Neuron (in vitro differentiated cells): Measurements from ENCODE around the gene MFAP4.
"Not testable (repeated sequence)": the region's sequence is repeated elsewhere in the genome, so short reads cannot be mapped to it uniquely, and the experiment has no call there.

Experiments used
- H2AFZ ChIP-seq: one replicate; pipeline ENCODE4 v1.6.1; 2013; ENCODE audit warnings: low read depth, mild to moderate bottlenecking, inconsistent platforms, low read length, moderate library complexity
- H3K27me3 ChIP-seq: one replicate; pipeline ENCODE4 v1.6.1; 2013; ENCODE audit warnings: low read length; ENCODE audit not compliant: insufficient read depth
- H3K36me3 ChIP-seq: one replicate; pipeline ENCODE4 v1.6.1; 2013; ENCODE audit warnings: low read length; ENCODE audit not compliant: insufficient read depth
- H3K4me1 ChIP-seq: one replicate; pipeline ENCODE4 v1.6.1; 2013; ENCODE audit warnings: low read length; ENCODE audit not compliant: insufficient read depth
- H3K4me3 ChIP-seq: 2 replicates; pipeline ENCODE4 v1.5.1; 2013; ENCODE audit warnings: mild to moderate bottlenecking, low read length, moderate library complexity
- H3K9me3 ChIP-seq: one replicate; pipeline ENCODE4 v1.6.1; 2013; ENCODE audit warnings: low read length

MFAP4 gene

GRCh38 chr17:19357351-19357750 lies 29.6 kb downstream of the MFAP4 start:
- Histone ChIP-seq H3K4me3 (no peak overlapping the region), H3K4me1 (peaks cover 5% of the 10 kb centered on the region), H3K9me3 (no peaks in the 10 kb centered on the region), H2AFZ (no peak overlapping the region), H3K36me3 (peaks cover 7% of the 10 kb centered on the region), H3K27me3 (no peaks in the 10 kb centered on the region)

GRCh38 chr17:19354748-19355147 lies 32.2 kb downstream of the MFAP4 start:
- Histone ChIP-seq H3K4me3 (no peak overlapping the region), H3K9me3 (no peaks in the 10 kb centered on the region), H3K4me1 (no peaks in the 10 kb centered on the region), H3K27me3 (no peaks in the 10 kb centered on the region), H2AFZ (no peak overlapping the region), H3K36me3 (peaks cover 7% of the 10 kb centered on the region)

GRCh38 chr17:19353401-19353800 lies 33.6 kb downstream of the MFAP4 start:
- H3K36me3 ChIP-seq, H3K27me3 ChIP-seq, H3K4me1 ChIP-seq, H3K9me3 ChIP-seq, H3K4me3 ChIP-seq, H2AFZ ChIP-seq: not testable (repeated sequence)

GRCh38 chr17:19348806-19349205 lies 38.2 kb downstream of the MFAP4 start:
- no peak overlapping the region for H2AFZ ChIP-seq
- no peak overlapping the region for H3K4me3 ChIP-seq
- no peaks in the 10 kb centered on the region for H3K27me3 ChIP-seq
- H3K4me1 ChIP-seq: peaks cover 9% of the 10 kb centered on the region
- H3K36me3 ChIP-seq: no peaks in the 10 kb centered on the region
- no peaks in the 10 kb centered on the region for H3K9me3 ChIP-seq

GRCh38 chr17:19348081-19348650 lies 38.8 kb downstream of the MFAP4 start:
- Histone ChIP-seq H3K4me3 (no peak overlapping the region), H2AFZ (no peak overlapping the region), H3K36me3 (no peaks in the 10 kb centered on the region), H3K4me1 (peaks cover 9% of the 10 kb centered on the region), H3K9me3 (no peaks in the 10 kb centered on the region), H3K27me3 (no peaks in the 10 kb centered on the region)

- H3K4me3 ChIP-seq: no peak overlapping the region
- no peaks in the 10 kb centered on the region for H3K9me3 ChIP-seq
- H2AFZ ChIP-seq: no peak overlapping the region
- H3K36me3 ChIP-seq: no peaks in the 10 kb centered on the region
- H3K27me3 ChIP-seq: no peaks in the 10 kb centered on the region
- H3K4me1 ChIP-seq: peaks cover 10% of the 10 kb centered on the region
Measured at GRCh38 chr17:19347323-19348080, 39.5 kb downstream of the MFAP4 start.

- H3K4me3 ChIP-seq: no peak overlapping the region
- H3K27me3 ChIP-seq: no peaks in the 10 kb centered on the region
- H3K9me3 ChIP-seq: no peaks in the 10 kb centered on the region
- H3K4me1 ChIP-seq: peaks cover 16% of the 10 kb centered on the region
- no peak overlapping the region for H2AFZ ChIP-seq
- no peaks in the 10 kb centered on the region for H3K36me3 ChIP-seq
Measured at GRCh38 chr17:19346351-19347255, 40.4 kb downstream of the MFAP4 start.

GRCh38 chr17:19345486-19346350 lies 41.3 kb downstream of the MFAP4 start:
- H3K4me1 ChIP-seq: peaks cover 16% of the 10 kb centered on the region

GRCh38 chr17:19345067-19345460 lies 41.9 kb downstream of the MFAP4 start:
- no peaks in the 10 kb centered on the region for H3K27me3 ChIP-seq
- no peaks in the 10 kb centered on the region for H3K9me3 ChIP-seq
- no peak overlapping the region for H3K4me3 ChIP-seq
- H3K4me1 ChIP-seq: peaks cover 16% of the 10 kb centered on the region
- H2AFZ ChIP-seq: no peak overlapping the region
- H3K36me3 ChIP-seq: no peaks in the 10 kb centered on the region

More at GRCh38 chr17:19345486-19346350, 41.3 kb downstream of the MFAP4 start:
- Histone ChIP-seq H2AFZ (no peak overlapping the region), H3K36me3 (no peaks in the 10 kb centered on the region), H3K4me3 (no peak overlapping the region), H3K27me3 (no peaks in the 10 kb centered on the region), H3K9me3 (no peaks in the 10 kb centered on the region)

- no peaks in the 10 kb centered on the region for H3K36me3 ChIP-seq
Measured at GRCh38 chr17:19344311-19345066, 42.5 kb downstream of the MFAP4 start.

GRCh38 chr17:19343671-19344151 lies 43.3 kb downstream of the MFAP4 start:
- Histone ChIP-seq H3K9me3 (no peaks in the 10 kb centered on the region), H3K4me3 (no peak overlapping the region), H3K36me3 (no peaks in the 10 kb centered on the region), H3K4me1 (peaks cover 20% of the 10 kb centered on the region), H3K27me3 (no peaks in the 10 kb centered on the region), H2AFZ (no peak overlapping the region)

More at GRCh38 chr17:19344311-19345066, 42.5 kb downstream of the MFAP4 start:
- Histone ChIP-seq H2AFZ (no peak overlapping the region), H3K9me3 (no peaks in the 10 kb centered on the region), H3K27me3 (no peaks in the 10 kb centered on the region), H3K4me3 (no peak overlapping the region), H3K4me1 (peaks cover 19% of the 10 kb centered on the region)

- H2AFZ ChIP-seq: no peak overlapping the region
- no peaks in the 10 kb centered on the region for H3K36me3 ChIP-seq
- no peak overlapping the region for H3K4me3 ChIP-seq
- no peaks in the 10 kb centered on the region for H3K27me3 ChIP-seq
- H3K9me3 ChIP-seq: no peaks in the 10 kb centered on the region
- H3K4me1 ChIP-seq: peaks cover 20% of the 10 kb centered on the region
Measured at GRCh38 chr17:19343256-19343630, 43.7 kb downstream of the MFAP4 start.
